ENCODE results near the gene KCNMB4. TPM values are rescaled to one million over a fixed set of nuclear protein-coding genes. Genes with fewer than 3 reads are reported as not detected.

The KCNMB4 gene
- total and polyA plus RNA-seq, 9 donors: 2.0 to 5.6 (median 3.0) TPM

GRCh38 chr12:70327541-70327940, 38.5 kb upstream of the KCNMB4 start:
- Histone ChIP-seq H3K4me1 (ENCODE audit: insufficient read depth) (no peaks in the 10 kb centered on the region), H3K27me3 (no peaks in the 10 kb centered on the region), H3K4me3 (no peak overlapping the region), H3K9me3 (no peaks in the 10 kb centered on the region), H3K27ac (no peak overlapping the region), H3K36me3 (no peaks in the 10 kb centered on the region)
- intact Hi-C loops (cut with DNase I): no loop called here
- no peak for DNase-seq
- 94 to 98% (median 96%) methylated on average over 2 of the region's 2 CpGs for whole genome bisulfite sequencing, 3 donors
- no peak for TF ChIP-seq POLR2A (IDR thresholded peaks at IDR 0.05)
- TF ChIP-seq CTCF (IDR thresholded peaks at IDR 0.05): no peak
- TF ChIP-seq EP300 (IDR thresholded peaks at IDR 0.05): no peak

GRCh38 chr12:70329728-70330127, 36.4 kb upstream of the KCNMB4 start:
- no peak for DNase-seq

GRCh38 chr12:70330158-70330557, 35.9 kb upstream of the KCNMB4 start:
- intact Hi-C loops (cut with DNase I): no loop called here

More at GRCh38 chr12:70329728-70330127, 36.4 kb upstream of the KCNMB4 start:
- Histone ChIP-seq H3K27me3 (no peaks in the 10 kb centered on the region), H3K4me1 (ENCODE audit: insufficient read depth) (no peaks in the 10 kb centered on the region), H3K4me3 (no peak overlapping the region), H3K9me3 (no peaks in the 10 kb centered on the region), H3K36me3 (no peaks in the 10 kb centered on the region), H3K27ac (no peak overlapping the region)
- TF ChIP-seq EP300 (IDR thresholded peaks at IDR 0.05) (no peak), POLR2A (IDR thresholded peaks at IDR 0.05) (no peak), CTCF (IDR thresholded peaks at IDR 0.05) (no peak)
- WGBS, 3 donors: 96 to 98% (median 96%) methylated on average over 3 of the region's 3 CpGs
- intact Hi-C loops (cut with DNase I): no loop called here

GRCh38 chr12:70332236-70332635, 33.9 kb upstream of the KCNMB4 start:
- TF ChIP-seq EP300 (IDR thresholded peaks at IDR 0.05) (no peak), CTCF (IDR thresholded peaks at IDR 0.05) (no peak), POLR2A (IDR thresholded peaks at IDR 0.05) (no peak)
- Histone ChIP-seq H3K36me3 (no peaks in the 10 kb centered on the region), H3K4me1 (ENCODE audit: insufficient read depth) (no peaks in the 10 kb centered on the region), H3K27ac (no peak overlapping the region), H3K27me3 (no peaks in the 10 kb centered on the region), H3K9me3 (no peaks in the 10 kb centered on the region), H3K4me3 (no peak overlapping the region)
- intact Hi-C loops (cut with DNase I): no loop called here
- no peak for DNase-seq

More at GRCh38 chr12:70330158-70330557, 35.9 kb upstream of the KCNMB4 start:
- H3K4me1 ChIP-seq (ENCODE audit: insufficient read depth): no peaks in the 10 kb centered on the region
- 97 to 100% (median 99%) methylated on average over 2 of the region's 2 CpGs for WGBS, 3 donors
- no peaks in the 10 kb centered on the region for H3K9me3 ChIP-seq
- H3K27ac ChIP-seq: no peak overlapping the region
- TF ChIP-seq CTCF (IDR thresholded peaks at IDR 0.05) (no peak), EP300 (IDR thresholded peaks at IDR 0.05) (no peak), POLR2A (IDR thresholded peaks at IDR 0.05) (no peak)
- no peak for DNase-seq
- H3K27me3 ChIP-seq: no peaks in the 10 kb centered on the region
- H3K4me3 ChIP-seq: no peak overlapping the region
- H3K36me3 ChIP-seq: no peaks in the 10 kb centered on the region

Measured in ovary (tissue), 9 donors.